Right lobe of liver (tissue), 4 donors: ENCODE results near the gene EIF2B5.

Experiments used
- POLR2A ChIP-seq: fragments of 450-650 bp; IDR thresholded peaks from one replicate; pipeline ENCODE4 v1.6.1; 2017; ENCODE audit warnings: antibody characterized with exemption, mild to moderate bottlenecking
- TF ChIP-seq, protein P1 (sequence below), 4 donors: fragments of 200-600 bp in 3 of 4; fragments of 450-650 bp in 1 of 4; IDR thresholded peaks; one replicate each; pipeline versions ENCODE4 v1.5.1 to v1.8.0; 2016 to 2022; ENCODE audit warnings: antibody characterized with exemption in 4 of 4, mild to moderate bottlenecking in 2 of 4
- donor health status: DM: no; HTN: no; CAD: no.
- donor health status: DM: no; HTN: no; CAD: no.
- donor health status: DM: no; HTN: yes; CAD: no.

DNA sequence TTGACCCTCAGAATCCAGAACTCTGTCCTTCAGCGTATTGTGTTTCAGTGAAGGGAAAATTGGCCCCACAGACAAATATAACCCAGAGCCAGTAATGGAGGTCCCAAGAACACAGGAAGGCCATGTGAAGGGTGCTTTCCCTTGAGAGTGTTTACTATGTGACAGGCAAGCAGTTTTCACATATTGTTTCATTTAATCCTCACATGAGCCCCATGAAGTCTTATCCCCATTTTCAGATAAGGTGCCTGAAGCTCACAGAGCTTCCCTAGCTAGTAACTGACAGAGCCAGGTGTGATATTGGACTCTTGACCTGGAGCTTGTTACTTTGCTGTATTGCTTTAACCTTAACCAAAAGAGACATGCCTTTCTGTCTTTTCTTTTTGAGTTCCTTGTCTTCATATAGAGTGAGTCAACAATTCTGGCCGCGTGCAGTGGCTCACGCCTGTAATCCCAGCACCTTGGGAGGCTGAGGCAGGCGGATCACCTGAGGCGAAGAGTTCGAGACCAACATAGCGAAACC lies 10.7 kb downstream of the EIF2B5 start:
- no peak for TF ChIP-seq POLR2A
- TF ChIP-seq, protein P1, sequence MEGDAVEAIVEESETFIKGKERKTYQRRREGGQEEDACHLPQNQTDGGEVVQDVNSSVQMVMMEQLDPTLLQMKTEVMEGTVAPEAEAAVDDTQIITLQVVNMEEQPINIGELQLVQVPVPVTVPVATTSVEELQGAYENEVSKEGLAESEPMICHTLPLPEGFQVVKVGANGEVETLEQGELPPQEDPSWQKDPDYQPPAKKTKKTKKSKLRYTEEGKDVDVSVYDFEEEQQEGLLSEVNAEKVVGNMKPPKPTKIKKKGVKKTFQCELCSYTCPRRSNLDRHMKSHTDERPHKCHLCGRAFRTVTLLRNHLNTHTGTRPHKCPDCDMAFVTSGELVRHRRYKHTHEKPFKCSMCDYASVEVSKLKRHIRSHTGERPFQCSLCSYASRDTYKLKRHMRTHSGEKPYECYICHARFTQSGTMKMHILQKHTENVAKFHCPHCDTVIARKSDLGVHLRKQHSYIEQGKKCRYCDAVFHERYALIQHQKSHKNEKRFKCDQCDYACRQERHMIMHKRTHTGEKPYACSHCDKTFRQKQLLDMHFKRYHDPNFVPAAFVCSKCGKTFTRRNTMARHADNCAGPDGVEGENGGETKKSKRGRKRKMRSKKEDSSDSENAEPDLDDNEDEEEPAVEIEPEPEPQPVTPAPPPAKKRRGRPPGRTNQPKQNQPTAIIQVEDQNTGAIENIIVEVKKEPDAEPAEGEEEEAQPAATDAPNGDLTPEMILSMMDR (IDR thresholded peaks at IDR 0.05): no peak
